WTC11 (cell line): ENCODE data around the gene PIK3R1. TPM values are rescaled to one million over a fixed set of nuclear protein-coding genes. Genes with fewer than 3 reads are reported as not detected.

Source experiments
- ATAC-seq: fragments of 200-7000 bp; cut with Tn5 transposase; 2 replicates; pipeline ENCODE4 v1.10.0; 2021; ENCODE audit warnings: mild to moderate bottlenecking, moderate library complexity
- CTCF ChIA-PET: fragments of 300-600 bp; sonication (Branson Sonifier 250); formaldehyde crosslinking; loops from one replicate; lab custom pipeline; 2021; ENCODE audit warnings: antibody characterized with exemption; lab: Charles Lee
- POLR2A ChIA-PET: fragments of 350-600 bp; sonication (Branson Sonifier 250); formaldehyde crosslinking; loops from one replicate; lab custom pipeline; 2021; ENCODE audit warnings: antibody characterized with exemption; lab: Charles Lee
- DNase-seq: peaks from one replicate; pipeline ENCODE4 v3.0.0; 2021; ENCODE audit warnings: low spot score
- H3K27ac Mint-ChIP-seq: 2 replicates; pipeline ENCODE4 v1.8.0; 2021; ENCODE audit warnings: mixed read lengths
- H3K27me3 Mint-ChIP-seq: 2 replicates; pipeline ENCODE4 v1.8.0; 2021; ENCODE audit warnings: low read depth, mild to moderate bottlenecking, moderate library complexity, mixed read lengths
- H3K36me3 Mint-ChIP-seq: 2 replicates; pipeline ENCODE4 v1.8.0; 2021; ENCODE audit warnings: mixed read lengths
- H3K4me1 Mint-ChIP-seq: 2 replicates; pipeline ENCODE4 v1.8.0; 2022; ENCODE audit warnings: mixed read lengths
- H3K4me3 Mint-ChIP-seq: 2 replicates; pipeline ENCODE4 v1.8.0; 2021; ENCODE audit warnings: mild to moderate bottlenecking, moderate library complexity, mixed read lengths
- H3K9me3 Mint-ChIP-seq: 2 replicates; pipeline ENCODE4 v1.8.0; 2021; ENCODE audit warnings: mixed read lengths
- FOXK1 ChIP-seq: sonication (generic); formaldehyde crosslinking; IDR thresholded peaks from 2 replicates; pipeline ENCODE4 v1.8.0; 2022; ENCODE audit warnings: mild to moderate bottlenecking, moderate library complexity, missing genetic modification reagents
- HMGA2 ChIP-seq: fragments of 250-450 bp; sonication (Bioruptor Pico); IDR thresholded peaks from 2 replicates; pipeline ENCODE4 v1.4.0; 2021; ENCODE audit warnings: mild to moderate bottlenecking, moderate library complexity
- HMGXB4 ChIP-seq: sonication (generic); formaldehyde crosslinking; IDR thresholded peaks from 2 replicates; pipeline ENCODE4 v1.8.1; 2023; ENCODE audit warnings: mild to moderate bottlenecking, moderate library complexity, missing genetic modification reagents
- MLX ChIP-seq: sonication (generic); formaldehyde crosslinking; IDR thresholded peaks from 2 replicates; pipeline ENCODE4 v1.8.1; 2023; ENCODE audit warnings: mild to moderate bottlenecking, missing genetic modification reagents, moderate library complexity
- MXD4 ChIP-seq: fragments of 250-450 bp; sonication (Bioruptor Pico); IDR thresholded peaks from 2 replicates; pipeline ENCODE4 v1.8.0; 2021; ENCODE audit warnings: mild to moderate bottlenecking, moderate library complexity, borderline replicate concordance
- NFE2L1 ChIP-seq: sonication (generic); formaldehyde crosslinking; IDR thresholded peaks from 2 replicates; pipeline ENCODE4 v1.8.1; 2023; ENCODE audit warnings: missing genetic modification reagents
- PRRX2 ChIP-seq: fragments of 250-450 bp; sonication (Bioruptor Pico); IDR thresholded peaks from 2 replicates; pipeline ENCODE4 v1.8.0; 2021; ENCODE audit warnings: mild to moderate bottlenecking
- SP1 ChIP-seq: sonication (generic); formaldehyde crosslinking; conservative IDR thresholded peaks from 2 replicates; pipeline ENCODE4 v1.8.1; 2022; ENCODE audit warnings: missing genetic modification reagents
- USF1 ChIP-seq: sonication (generic); formaldehyde crosslinking; IDR thresholded peaks from 2 replicates; pipeline ENCODE4 v1.8.0; 2022; ENCODE audit warnings: mild to moderate bottlenecking, missing genetic modification reagents
- USF2 ChIP-seq: sonication (generic); formaldehyde crosslinking; IDR thresholded peaks from 2 replicates; pipeline ENCODE4 v1.8.1; 2023; ENCODE audit warnings: mild to moderate bottlenecking, missing genetic modification reagents, moderate library complexity
- ZBTB43 ChIP-seq: sonication (generic); formaldehyde crosslinking; IDR thresholded peaks from 2 replicates; pipeline ENCODE4 v1.8.1; 2023; ENCODE audit warnings: mild to moderate bottlenecking, missing genetic modification reagents
- ZNF138 ChIP-seq: sonication (generic); formaldehyde crosslinking; conservative IDR thresholded peaks from 2 replicates; pipeline ENCODE4 v1.8.1; 2022; ENCODE audit warnings: mild to moderate bottlenecking, moderate library complexity, missing genetic modification reagents
- ZNF232 ChIP-seq: sonication (generic); formaldehyde crosslinking; IDR thresholded peaks from 2 replicates; pipeline ENCODE4 v1.8.0; 2022; ENCODE audit warnings: mild to moderate bottlenecking, missing genetic modification reagents
- ZNF532 ChIP-seq: fragments of 250-450 bp; sonication (Bioruptor Pico); IDR thresholded peaks from 2 replicates; pipeline ENCODE4 v1.9.0; 2021; ENCODE audit warnings: mild to moderate bottlenecking, borderline replicate concordance
- ZNF671 ChIP-seq: fragments of 250-450 bp; sonication (Bioruptor Pico); IDR thresholded peaks from 2 replicates; pipeline ENCODE4 v1.8.0; 2021; ENCODE audit warnings: mild to moderate bottlenecking
- total RNA-seq: library from RNA; stranded (reverse); gene quantifications from 3 replicates; pipeline ENCODE4 v1.2.3, GENCODE V29; 2021
- TF ChIP-seq, protein P1 (sequence below): fragments of 250-450 bp; sonication (Bioruptor Pico); IDR thresholded peaks from 2 replicates; pipeline ENCODE4 v2.1.2; 2022; ENCODE audit warnings: mild to moderate bottlenecking, moderate library complexity
- TF ChIP-seq, protein P2 (sequence below): fragments of 250-450 bp; sonication (Bioruptor Pico); IDR thresholded peaks from 2 replicates; pipeline ENCODE4 v1.9.0; 2021; ENCODE audit warnings: mild to moderate bottlenecking
- TF ChIP-seq, protein P3 (sequence below): fragments of 250-450 bp; sonication (Bioruptor Pico); conservative IDR thresholded peaks from 2 replicates; pipeline ENCODE4 v1.9.0; 2021; ENCODE audit warnings: mild to moderate bottlenecking
- TF ChIP-seq, protein P4 (sequence below): sonication (generic); formaldehyde crosslinking; IDR thresholded peaks from 2 replicates; pipeline ENCODE4 v1.8.1; 2023; ENCODE audit warnings: mild to moderate bottlenecking, missing genetic modification reagents

PIK3R1 gene
- total RNA-seq, 1 experiment from 2014 or later: 11.3 TPM

DNA sequence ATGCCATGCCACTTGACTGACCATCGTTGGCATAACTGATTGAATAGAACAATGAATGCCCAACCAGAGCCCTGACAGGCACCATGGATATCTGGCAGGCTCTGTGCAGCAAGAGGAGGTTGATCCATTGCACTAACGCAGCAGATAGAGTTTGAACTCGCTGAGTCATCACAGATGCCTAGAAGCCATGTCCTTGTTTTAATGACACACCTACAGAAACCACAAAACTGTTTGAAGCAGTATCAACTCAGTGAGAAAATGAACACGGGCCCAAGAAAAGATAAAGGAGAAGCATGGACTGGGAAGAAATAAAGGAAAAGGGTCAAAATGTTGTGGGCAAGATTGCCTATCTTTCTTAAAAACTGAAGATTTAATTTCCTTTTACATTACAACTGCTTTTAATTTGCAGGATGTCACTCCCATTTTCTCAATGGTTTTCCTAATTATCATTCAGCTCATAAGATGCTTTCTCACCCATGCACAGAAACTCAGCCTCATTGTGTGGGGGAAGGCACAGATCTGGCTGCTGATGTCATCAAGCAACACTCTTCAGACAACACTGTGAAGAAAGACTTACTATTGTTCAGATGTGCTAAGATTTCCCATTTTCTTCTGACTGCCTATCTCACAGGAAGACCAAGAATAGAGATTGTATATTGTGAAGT lies 129.0 kb downstream of the PIK3R1 start (continued):
- TF ChIP-seq, protein P1, sequence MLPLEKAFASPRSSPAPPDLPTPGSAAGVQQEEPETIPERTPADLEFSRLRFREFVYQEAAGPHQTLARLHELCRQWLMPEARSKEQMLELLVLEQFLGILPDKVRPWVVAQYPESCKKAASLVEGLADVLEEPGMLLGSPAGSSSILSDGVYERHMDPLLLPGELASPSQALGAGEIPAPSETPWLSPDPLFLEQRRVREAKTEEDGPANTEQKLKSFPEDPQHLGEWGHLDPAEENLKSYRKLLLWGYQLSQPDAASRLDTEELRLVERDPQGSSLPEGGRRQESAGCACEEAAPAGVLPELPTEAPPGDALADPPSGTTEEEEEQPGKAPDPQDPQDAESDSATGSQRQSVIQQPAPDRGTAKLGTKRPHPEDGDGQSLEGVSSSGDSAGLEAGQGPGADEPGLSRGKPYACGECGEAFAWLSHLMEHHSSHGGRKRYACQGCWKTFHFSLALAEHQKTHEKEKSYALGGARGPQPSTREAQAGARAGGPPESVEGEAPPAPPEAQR: no peak
- TF ChIP-seq, protein P2, sequence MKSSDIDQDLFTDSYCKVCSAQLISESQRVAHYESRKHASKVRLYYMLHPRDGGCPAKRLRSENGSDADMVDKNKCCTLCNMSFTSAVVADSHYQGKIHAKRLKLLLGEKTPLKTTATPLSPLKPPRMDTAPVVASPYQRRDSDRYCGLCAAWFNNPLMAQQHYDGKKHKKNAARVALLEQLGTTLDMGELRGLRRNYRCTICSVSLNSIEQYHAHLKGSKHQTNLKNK (CRISPR knock-in tag): no peak
- TF ChIP-seq HMGA2 (CRISPR knock-in tag) (no peak), MXD4 (CRISPR knock-in tag) (no peak), MLX (no peak), ZNF532 (CRISPR knock-in tag) (no peak)
- TF ChIP-seq, protein P3, sequence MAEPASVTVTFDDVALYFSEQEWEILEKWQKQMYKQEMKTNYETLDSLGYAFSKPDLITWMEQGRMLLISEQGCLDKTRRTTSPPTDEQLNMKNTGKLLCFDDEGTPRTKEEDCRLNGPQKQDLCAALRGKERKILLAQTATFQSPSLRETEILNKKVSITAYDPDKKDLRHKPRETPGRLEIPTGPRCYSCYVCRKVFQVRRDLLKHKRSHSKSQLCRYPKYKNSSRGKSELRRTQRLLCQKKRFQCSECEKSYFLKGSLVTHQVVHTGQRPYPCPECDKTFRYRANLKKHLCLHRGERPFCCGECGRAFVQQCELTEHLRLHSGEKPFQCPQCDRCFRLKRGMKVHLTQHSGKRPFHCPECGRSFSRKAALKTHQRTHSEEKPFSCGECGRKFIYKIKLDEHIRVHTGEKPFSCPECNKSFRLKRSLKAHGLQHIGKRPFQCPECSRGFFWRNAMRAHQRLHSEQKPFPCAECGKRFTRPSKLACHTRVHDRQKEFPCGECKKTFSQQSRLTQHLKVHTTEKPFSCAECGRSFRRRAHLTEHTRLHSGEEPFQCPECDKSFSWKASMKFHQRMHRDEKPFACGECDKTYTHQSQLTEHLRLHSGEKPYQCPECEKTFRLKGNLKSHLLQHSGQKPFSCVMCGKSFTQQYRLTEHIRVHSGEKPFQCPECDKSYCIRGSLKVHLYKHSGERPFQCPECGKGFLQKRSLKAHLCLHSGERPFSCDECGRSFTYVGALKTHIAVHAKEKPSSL (CRISPR knock-in tag): no peak

GRCh38 chr5:68345171-68345570 lies 129.6 kb downstream of the PIK3R1 start:
- POLR2A ChIA-PET: no interaction called here
- TF ChIP-seq ZNF671 (no peak), PRRX2 (CRISPR knock-in tag) (no peak), NFE2L1 (no peak), FOXK1 (CRISPR knock-in tag) (no peak), ZNF232 (CRISPR knock-in tag) (no peak), ZNF138 (CRISPR knock-in tag) (no peak), SP1 (no peak), USF2 (no peak), HMGXB4 (CRISPR knock-in tag) (no peak), USF1 (no peak), ZBTB43 (CRISPR knock-in tag) (no peak)
- TF ChIP-seq, protein P2 (CRISPR knock-in tag): no peak
- TF ChIP-seq, protein P4, sequence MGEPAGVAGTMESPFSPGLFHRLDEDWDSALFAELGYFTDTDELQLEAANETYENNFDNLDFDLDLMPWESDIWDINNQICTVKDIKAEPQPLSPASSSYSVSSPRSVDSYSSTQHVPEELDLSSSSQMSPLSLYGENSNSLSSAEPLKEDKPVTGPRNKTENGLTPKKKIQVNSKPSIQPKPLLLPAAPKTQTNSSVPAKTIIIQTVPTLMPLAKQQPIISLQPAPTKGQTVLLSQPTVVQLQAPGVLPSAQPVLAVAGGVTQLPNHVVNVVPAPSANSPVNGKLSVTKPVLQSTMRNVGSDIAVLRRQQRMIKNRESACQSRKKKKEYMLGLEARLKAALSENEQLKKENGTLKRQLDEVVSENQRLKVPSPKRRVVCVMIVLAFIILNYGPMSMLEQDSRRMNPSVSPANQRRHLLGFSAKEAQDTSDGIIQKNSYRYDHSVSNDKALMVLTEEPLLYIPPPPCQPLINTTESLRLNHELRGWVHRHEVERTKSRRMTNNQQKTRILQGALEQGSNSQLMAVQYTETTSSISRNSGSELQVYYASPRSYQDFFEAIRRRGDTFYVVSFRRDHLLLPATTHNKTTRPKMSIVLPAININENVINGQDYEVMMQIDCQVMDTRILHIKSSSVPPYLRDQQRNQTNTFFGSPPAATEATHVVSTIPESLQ: no peak

More at GRCh38 chr5:68345171-68345570, 129.6 kb downstream of the PIK3R1 start:
- CTCF ChIA-PET: no interaction called here
- Mint-ChIP-seq H3K4me1 (peaks cover 9% of the 10 kb centered on the region), H3K36me3 (peaks cover 8% of the 10 kb centered on the region), H3K27ac (no peak overlapping the region), H3K9me3 (peaks cover 31% of the 10 kb centered on the region), H3K27me3 (no peaks in the 10 kb centered on the region), H3K4me3 (no peak overlapping the region)
- DNase-seq (no peak), ATAC-seq (no peak)
